SU-DHL-6 (cell line): ENCODE results near the gene TDRD7.

Experiments used
- H2AFZ ChIP-seq: fragments of 200-600 bp; sonication (generic); 2 replicates; pipeline ENCODE4 v1.6.1; 2014; ENCODE audit warnings: low read depth, mild to moderate bottlenecking, moderate library complexity, mixed read lengths, antibody characterized with exemption, low read length; ENCODE audit not compliant: severe bottlenecking
- H3F3A ChIP-seq: fragments of 200-600 bp; shearing (Covaris generic); 2 replicates; pipeline ENCODE4 v1.6.0; 2016; ENCODE audit warnings: antibody characterized with exemption, mild to moderate bottlenecking; ENCODE audit not compliant: insufficient read depth
- H3K27ac ChIP-seq: fragments of 200-600 bp; sonication (generic); 2 replicates; pipeline ENCODE4 v1.5.1; 2016; ENCODE audit warnings: low read depth, mild to moderate bottlenecking, low read length, moderate library complexity, mixed read lengths
- H3K27me3 ChIP-seq: fragments of 200-600 bp; sonication (generic), shearing (Covaris generic); 2 replicates; pipeline ENCODE4 v1.6.0; 2014; ENCODE audit warnings: mild to moderate bottlenecking, low read length
- H3K36me3 ChIP-seq: fragments of 200-600 bp; sonication (generic); 2 replicates; pipeline ENCODE4 v1.6.1; 2014; ENCODE audit warnings: mild to moderate bottlenecking, low read length, mixed read lengths
- H3K4me2 ChIP-seq: fragments of 300-600, 200-600 bp; shearing (Covaris generic), sonication (generic); 2 replicates; pipeline ENCODE4 v1.6.0; 2014; ENCODE audit warnings: low read length, low read depth, mild to moderate bottlenecking; ENCODE audit not compliant: poor library complexity, severe bottlenecking
- H3K4me3 ChIP-seq: fragments of 200-600 bp; sonication (generic); 2 replicates; pipeline ENCODE4 v1.5.1; 2014; ENCODE audit warnings: antibody characterized with exemption, low read length, mild to moderate bottlenecking, mixed read lengths; ENCODE audit not compliant: insufficient read depth, poor library complexity, severe bottlenecking
- H3K79me2 ChIP-seq: fragments of 200-600 bp; sonication (generic); 2 replicates; pipeline ENCODE4 v1.6.1; 2014; ENCODE audit warnings: mild to moderate bottlenecking, low read length, moderate library complexity; ENCODE audit not compliant: insufficient read depth
- H3K9ac ChIP-seq: fragments of 200-600 bp; sonication (generic); 2 replicates; pipeline ENCODE4 v1.7.0; 2014; ENCODE audit warnings: mild to moderate bottlenecking, low read length
- H3K9me2 ChIP-seq: fragments of 200-600 bp; sonication (generic); replicated peaks from 2 replicates; pipeline ENCODE4 v1.6.1; 2014; ENCODE audit warnings: low read length; ENCODE audit not compliant: insufficient read depth
- H3K9me3 ChIP-seq: fragments of 200-600 bp; sonication (generic); 2 replicates; pipeline ENCODE4 v1.6.1; 2014; ENCODE audit warnings: low read length, mixed read lengths; ENCODE audit not compliant: insufficient read depth
- H4K20me1 ChIP-seq: fragments of 200-600 bp; sonication (generic); 2 replicates; pipeline ENCODE4 v1.6.1; 2014; ENCODE audit warnings: low read depth, mild to moderate bottlenecking, antibody characterized with exemption, low read length, moderate library complexity, mixed read lengths
- EZH2phosphoT487 ChIP-seq: fragments of 200-600 bp; sonication (generic), shearing (Covaris generic); conservative IDR thresholded peaks from 2 replicates; pipeline ENCODE4 v1.6.1; 2018; ENCODE audit warnings: mild to moderate bottlenecking, antibody characterized with exemption, low read length, moderate library complexity, mixed read lengths
- TF ChIP-seq, protein P1 (sequence below): fragments of 200-600 bp; sonication (generic); IDR thresholded peaks from one replicate; pipeline ENCODE4 v1.5.1; 2017; ENCODE audit warnings: antibody characterized with exemption, mild to moderate bottlenecking, low read length, moderate library complexity; ENCODE audit not compliant: insufficient read depth, poor library complexity, severe bottlenecking

Gene TDRD7

DNA sequence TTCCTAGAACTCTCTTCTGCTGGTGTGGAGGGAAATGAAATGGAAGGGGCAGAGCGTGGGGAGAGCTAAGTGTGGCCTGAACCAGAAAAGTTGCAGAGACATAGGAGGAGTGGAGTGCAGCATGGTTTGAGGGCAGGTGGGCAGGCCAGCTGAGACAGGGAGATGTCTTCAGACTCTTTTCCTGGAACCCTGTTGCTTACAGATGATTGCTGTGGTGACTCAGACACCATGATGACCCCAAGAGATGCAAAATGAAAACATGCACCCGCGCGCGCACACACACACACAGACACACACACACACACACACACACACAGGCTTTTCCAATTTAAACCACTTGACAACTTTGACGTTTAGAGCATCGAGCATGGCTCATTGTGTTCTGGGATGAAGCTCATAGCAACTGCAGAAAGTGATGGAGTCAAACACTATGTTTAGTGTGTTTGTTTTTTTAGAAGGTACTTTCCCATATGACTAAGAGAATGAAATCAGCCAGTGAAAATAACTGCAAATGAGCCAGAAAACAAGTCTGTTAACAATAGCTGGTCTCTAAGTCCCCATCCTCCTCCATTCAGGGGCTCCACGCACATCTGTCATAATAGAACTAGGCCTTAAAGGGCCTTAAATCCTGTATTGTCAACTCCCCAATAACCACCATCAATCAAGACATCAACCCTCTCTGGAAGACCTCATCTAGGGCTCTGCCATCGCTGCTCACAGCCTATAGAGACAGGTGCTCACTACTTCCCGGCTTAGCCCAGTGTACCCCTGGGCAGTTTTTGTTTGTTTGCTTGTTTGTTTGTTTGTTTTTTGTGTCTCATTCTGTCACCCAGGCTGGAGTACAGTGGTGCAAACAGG is 99.1 kb downstream of the TDRD7 start:
- Histone ChIP-seq H3K79me2 (no peaks in the 10 kb centered on the region), H3K4me3 (no peak overlapping the region), H3K9me3 (no peaks in the 10 kb centered on the region), H3K27me3 (no peaks in the 10 kb centered on the region), H3K36me3 (no peaks in the 10 kb centered on the region), H3K9me2 (no peaks in the 10 kb centered on the region), H3F3A (no peaks in the 10 kb centered on the region), H3K4me2 (no peak overlapping the region), H3K9ac (no peak overlapping the region), H4K20me1 (no peaks in the 10 kb centered on the region), H3K27ac (no peak overlapping the region), H2AFZ (no peak overlapping the region)
- no peak for TF ChIP-seq EZH2phosphoT487
- TF ChIP-seq, protein P1, sequence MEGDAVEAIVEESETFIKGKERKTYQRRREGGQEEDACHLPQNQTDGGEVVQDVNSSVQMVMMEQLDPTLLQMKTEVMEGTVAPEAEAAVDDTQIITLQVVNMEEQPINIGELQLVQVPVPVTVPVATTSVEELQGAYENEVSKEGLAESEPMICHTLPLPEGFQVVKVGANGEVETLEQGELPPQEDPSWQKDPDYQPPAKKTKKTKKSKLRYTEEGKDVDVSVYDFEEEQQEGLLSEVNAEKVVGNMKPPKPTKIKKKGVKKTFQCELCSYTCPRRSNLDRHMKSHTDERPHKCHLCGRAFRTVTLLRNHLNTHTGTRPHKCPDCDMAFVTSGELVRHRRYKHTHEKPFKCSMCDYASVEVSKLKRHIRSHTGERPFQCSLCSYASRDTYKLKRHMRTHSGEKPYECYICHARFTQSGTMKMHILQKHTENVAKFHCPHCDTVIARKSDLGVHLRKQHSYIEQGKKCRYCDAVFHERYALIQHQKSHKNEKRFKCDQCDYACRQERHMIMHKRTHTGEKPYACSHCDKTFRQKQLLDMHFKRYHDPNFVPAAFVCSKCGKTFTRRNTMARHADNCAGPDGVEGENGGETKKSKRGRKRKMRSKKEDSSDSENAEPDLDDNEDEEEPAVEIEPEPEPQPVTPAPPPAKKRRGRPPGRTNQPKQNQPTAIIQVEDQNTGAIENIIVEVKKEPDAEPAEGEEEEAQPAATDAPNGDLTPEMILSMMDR: no peak

DNA sequence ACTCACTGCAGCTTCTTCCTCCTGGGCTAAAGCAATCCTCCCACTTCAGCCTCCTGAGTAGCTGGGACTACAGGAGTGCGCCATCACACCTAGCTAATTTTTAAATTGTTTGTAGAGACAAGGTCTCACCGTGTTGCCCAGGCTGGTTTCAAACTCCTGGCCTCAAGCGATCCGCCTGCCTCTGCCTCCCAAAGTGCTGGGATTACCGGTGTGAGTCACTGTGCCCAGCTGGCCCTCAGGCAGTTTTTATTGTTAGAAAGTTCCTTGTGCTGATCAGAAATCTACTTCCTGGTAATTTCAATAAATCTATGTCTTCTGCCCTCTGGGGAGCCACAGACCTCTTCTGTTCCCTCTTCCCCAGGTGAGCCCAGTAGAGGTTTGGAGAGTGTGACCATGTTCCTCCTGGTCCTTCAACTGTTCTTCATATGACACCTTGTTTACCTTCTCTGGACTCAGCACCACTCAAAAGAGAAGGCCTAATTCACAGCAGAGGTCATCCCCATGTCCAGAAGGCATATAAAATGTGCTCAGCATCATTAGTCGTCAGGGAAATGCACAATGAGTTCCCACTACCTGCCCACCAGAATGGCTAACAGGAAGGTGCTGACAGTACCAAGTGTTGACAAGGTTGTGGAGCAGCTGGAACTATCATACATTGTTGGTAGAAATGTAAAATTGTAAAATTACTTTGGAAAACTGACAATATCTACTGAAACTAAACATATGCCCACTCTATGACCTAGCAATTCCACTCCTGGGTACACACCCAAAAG is 99.9 kb downstream of the TDRD7 start:
- no peaks in the 10 kb centered on the region for H3F3A ChIP-seq
- no peaks in the 10 kb centered on the region for H3K27me3 ChIP-seq
- no peaks in the 10 kb centered on the region for H3K79me2 ChIP-seq
- H3K36me3 ChIP-seq: no peaks in the 10 kb centered on the region
- H3K4me2 ChIP-seq: no peak overlapping the region
- H3K9ac ChIP-seq: no peak overlapping the region
- no peaks in the 10 kb centered on the region for H3K9me3 ChIP-seq
- H3K27ac ChIP-seq: no peak overlapping the region
- no peak overlapping the region for H2AFZ ChIP-seq
- H3K4me3 ChIP-seq: no peak overlapping the region
- TF ChIP-seq, protein P1: no peak
- no peak for TF ChIP-seq EZH2phosphoT487
- no peaks in the 10 kb centered on the region for H3K9me2 ChIP-seq
- H4K20me1 ChIP-seq: no peaks in the 10 kb centered on the region

DNA sequence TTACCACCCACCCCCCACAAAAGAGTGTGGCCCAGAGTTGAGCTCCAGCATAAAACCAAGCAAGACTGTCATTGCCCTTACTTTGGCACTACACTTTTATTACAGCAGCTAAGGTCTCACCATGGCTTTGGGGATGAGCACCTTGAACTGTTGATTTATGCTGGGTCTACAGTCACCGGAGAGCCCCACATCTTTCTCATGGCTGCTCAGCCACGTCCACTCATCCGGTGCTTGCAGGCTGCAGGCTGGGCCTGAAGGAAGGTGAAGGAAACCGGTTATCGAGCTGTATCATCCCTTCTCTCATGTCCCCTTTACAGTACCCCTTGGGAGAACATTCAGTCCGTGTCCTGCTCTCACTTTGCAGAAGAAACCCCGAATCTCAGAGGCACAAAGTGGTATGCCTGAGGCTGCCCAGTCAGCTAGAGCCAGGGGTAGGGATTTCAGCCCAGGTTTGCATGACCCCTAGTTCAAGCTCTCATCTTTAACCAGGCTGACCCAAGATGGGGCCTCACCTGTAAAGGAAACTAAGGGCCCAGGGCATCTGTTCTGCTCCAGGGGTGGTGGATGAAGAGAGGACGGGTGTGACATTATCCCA is 101.2 kb downstream of the TDRD7 start:
- Histone ChIP-seq H3K9me3 (no peaks in the 10 kb centered on the region), H3F3A (no peaks in the 10 kb centered on the region), H3K4me3 (no peak overlapping the region), H3K27me3 (no peaks in the 10 kb centered on the region), H3K4me2 (no peak overlapping the region), H3K9me2 (no peaks in the 10 kb centered on the region), H3K79me2 (no peaks in the 10 kb centered on the region), H2AFZ (no peak overlapping the region), H3K36me3 (no peaks in the 10 kb centered on the region), H3K9ac (no peak overlapping the region), H4K20me1 (no peaks in the 10 kb centered on the region), H3K27ac (no peak overlapping the region)
- TF ChIP-seq, protein P1: no peak
- no peak for TF ChIP-seq EZH2phosphoT487
